Body of pancreas (tissue), 4 donors: ENCODE data around the gene TBL1X.

Source experiments
- CTCF ChIP-seq, 7 experiments: fragments of 450-650 bp in 4 of 7; fragments of 200-600 bp in 3 of 7; sonication (generic) in 3 of 7; IDR thresholded peaks; one replicate each; pipeline ENCODE4 v1.5.1; 2016 to 2019; ENCODE audit warnings: antibody characterized with exemption in 7 of 7
- POLR2A ChIP-seq, 3 donors: fragments of 450-650 bp; IDR thresholded peaks; one replicate each; pipeline ENCODE4 v1.6.1; 2016; ENCODE audit warnings: antibody characterized with exemption in 3 of 3, mild to moderate bottlenecking in 2 of 3

GRCh38 chrX:9535101-9535500 lies 70.2 kb downstream of the TBL1X start:
- no peak for TF ChIP-seq CTCF (IDR thresholded peaks at IDR 0.05)
- TF ChIP-seq POLR2A (IDR thresholded peaks at IDR 0.05): no peak
